Heart left ventricle (tissue), 16 donors: ENCODE measurements around the gene COL27A1. TPM values are rescaled to one million over a fixed set of nuclear protein-coding genes. Genes with fewer than 3 reads are reported as not detected.

Source experiments
- ATAC-seq, 4 donors: fragments of 200-7000 bp; cut with Tn5 transposase; one replicate each; pipeline ENCODE4 v1.9.1; 2020 to 2022; ENCODE audit warnings: moderate library complexity in 4 of 4, mild to moderate bottlenecking in 3 of 4, moderate number of reproducible peaks in 1 of 4
- DNase-seq, 5 donors: peaks; one replicate each; pipeline ENCODE4 v3.0.0-alpha.2; 2020
- H3K27ac ChIP-seq, 12 donors: fragments of 200-600 bp; sonication (generic) in 4 of 12; one replicate each; pipeline versions ENCODE4 v1.5.0 to v1.8.0; 2016 to 2022; ENCODE audit warnings: mild to moderate bottlenecking in 2 of 12
- H3K27me3 ChIP-seq, 9 donors: fragments of 200-600 bp; sonication (generic) in 2 of 9; one replicate each; pipeline versions ENCODE4 v1.5.1 to v1.8.0; 2016 to 2022; ENCODE audit warnings: mild to moderate bottlenecking in 3 of 9
- H3K36me3 ChIP-seq, 9 donors: fragments of 200-600 bp; sonication (generic) in 2 of 9; one replicate each; pipeline versions ENCODE4 v1.5.0 to v1.8.0; 2018 to 2022; ENCODE audit warnings: mild to moderate bottlenecking in 2 of 9
- H3K4me1 ChIP-seq, 12 donors: fragments of 200-600 bp; sonication (generic) in 4 of 12; one replicate each; pipeline versions ENCODE4 v1.5.0 to v1.8.0; 2016 to 2022; ENCODE audit warnings: mild to moderate bottlenecking in 3 of 12
- H3K4me3 ChIP-seq, 12 donors: fragments of 200-600 bp; sonication (generic) in 4 of 12; one replicate each; pipeline versions ENCODE4 v1.5.0 to v1.8.0; 2017 to 2022; ENCODE audit warnings: mild to moderate bottlenecking in 9 of 12, moderate library complexity in 4 of 12
- H3K9me3 ChIP-seq, 12 donors: fragments of 200-600 bp; sonication (generic) in 4 of 12; one replicate each; pipeline versions ENCODE4 v1.5.0 to v1.8.0; 2016 to 2022; ENCODE audit warnings: mild to moderate bottlenecking in 1 of 12
- POLR2A ChIP-seq, 2 donors: fragments of 450-650 bp; IDR thresholded peaks; one replicate each; pipeline ENCODE4 v1.6.1; 2017; ENCODE audit warnings: antibody characterized with exemption in 2 of 2, mild to moderate bottlenecking in 2 of 2, moderate library complexity in 2 of 2
- WGBS, 4 donors: extraction: QIAGEN DNeasy Blood & Tissue Kit in 2 of 4; methylation state at CpG; one replicate each; pipeline versions ENCODE4 v1.1.5 to v1.1.7; 2013 to 2018; 5-methylcytosine and 5-hydroxymethylcytosine counted together
- intact Hi-C, 10 donors: fragments of 100-400 bp; cut with DNase I; formaldehyde crosslinking; loops; one replicate each; pipeline versions ENCODE4 v1.11.1 to v1.14.2; 2022
- polyA plus RNA-seq, 2 donors: library from polyadenylated mRNA; stranded (reverse); fragments of 200-250 nt; gene quantifications; one replicate each; pipeline ENCODE4 v1.2.3, GENCODE V29; 2013
- total RNA-seq, 9 donors: library from RNA; depleted of rRNA in 2 of 9; stranded (reverse); fragments of >200 nt in 2 of 9; fragmentation: NEBNext Ultra II Directional in 3 of 9; extraction: Animal tissue kit (Norgen Biotek cat#: 25700) in 3 of 9; gene quantifications; one replicate each; pipeline versions ENCODE4 v1.1.0 to v1.2.4, GENCODE V29; 2016 to 2023
- TF ChIP-seq, protein P1 (sequence below), 12 donors: fragments of 200-600 bp; sonication (generic) in 4 of 12; IDR thresholded peaks; one replicate each; pipeline versions ENCODE4 v1.5.0 to v1.8.0; 2018 to 2022; ENCODE audit warnings: antibody characterized with exemption in 12 of 12, mild to moderate bottlenecking in 5 of 12
- donor health status: ischemic (EF 13 %, LVEDD 7.1; RV severe dilation, severe dysfunction).
- donor health status: healthy with polysubstance abuse.
- donor health status: DM: no; HTN: yes; CAD: no.
- donor health status: DM: no; HTN: no; CAD: no.
- donor health status: ischemic (EF 25% LVEDD 6.9; RV normal size, moderate dysfunction).
- donor health status: ischemic (EF 25% LVEDD 5.7; RV mildly dilated, moderate dysfunction).
- donor health status: healthy.
- donor health status: DM: yes; HTN: yes; CAD: no.
- donor health status: ischemic (EF 35%, LVEDD 5.7; RV mildly dilated, moderate dysfunction).
- donor health status: nonischemic (EF 11% LVEDD 7.7; RV severe dilation, severe dysfunction).
- donor health status: DM: yes; HTN: yes; CAD: no.
- donor health status: PGD.
- donor health status: ischemic (EF 29% LVEDD 5.4; RV normal size, mild dysfunction).
- donor health status: nonischemic (EF 23%, LVEDD 6.1; RV moderate dilation, normal function).

The COL27A1 gene
- total and polyA plus RNA-seq, 11 donors: 2.3 to 14.2 (median 5.2) TPM

DNA sequence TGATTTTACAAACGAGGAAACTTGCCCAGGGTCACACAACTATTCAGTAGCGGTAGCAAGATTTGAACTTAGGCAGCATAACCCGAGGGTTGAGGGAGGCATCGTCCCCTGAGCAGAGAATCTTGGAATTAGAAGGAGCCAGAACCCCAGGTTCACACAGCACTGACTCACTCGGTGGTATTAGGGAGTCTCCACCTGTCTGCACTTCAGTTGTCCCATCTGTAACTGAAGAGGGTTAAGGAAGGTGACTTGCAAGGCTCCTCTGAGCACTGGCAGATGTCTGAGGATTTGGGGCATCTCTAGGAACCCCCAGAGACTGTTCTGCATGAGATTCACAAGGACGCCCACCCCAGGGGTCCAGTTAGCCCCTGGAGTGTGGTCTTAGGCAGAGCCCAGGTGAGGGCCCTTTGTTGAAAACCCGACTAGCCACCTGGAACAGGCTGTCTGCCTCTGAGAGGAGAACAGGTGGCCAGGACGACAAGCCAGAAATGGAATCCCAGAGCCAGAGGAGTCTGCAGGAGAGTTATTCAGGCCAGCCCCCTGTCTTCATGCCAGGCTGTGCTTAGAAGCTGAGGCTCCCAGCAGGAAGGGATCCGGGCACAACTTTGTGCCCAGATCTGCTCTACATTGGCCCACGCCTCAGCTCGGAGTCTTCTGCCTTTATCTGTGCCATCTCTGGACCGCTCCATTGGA is 117.5 kb downstream of the COL27A1 start:
- no peaks in the 10 kb centered on the region for H3K4me1 ChIP-seq
- no peak overlapping the region for H3K27ac ChIP-seq
- no peak overlapping the region for H3K4me3 ChIP-seq
- TF ChIP-seq POLR2A (IDR thresholded peaks at IDR 0.05): no peak
- TF ChIP-seq, protein P1, sequence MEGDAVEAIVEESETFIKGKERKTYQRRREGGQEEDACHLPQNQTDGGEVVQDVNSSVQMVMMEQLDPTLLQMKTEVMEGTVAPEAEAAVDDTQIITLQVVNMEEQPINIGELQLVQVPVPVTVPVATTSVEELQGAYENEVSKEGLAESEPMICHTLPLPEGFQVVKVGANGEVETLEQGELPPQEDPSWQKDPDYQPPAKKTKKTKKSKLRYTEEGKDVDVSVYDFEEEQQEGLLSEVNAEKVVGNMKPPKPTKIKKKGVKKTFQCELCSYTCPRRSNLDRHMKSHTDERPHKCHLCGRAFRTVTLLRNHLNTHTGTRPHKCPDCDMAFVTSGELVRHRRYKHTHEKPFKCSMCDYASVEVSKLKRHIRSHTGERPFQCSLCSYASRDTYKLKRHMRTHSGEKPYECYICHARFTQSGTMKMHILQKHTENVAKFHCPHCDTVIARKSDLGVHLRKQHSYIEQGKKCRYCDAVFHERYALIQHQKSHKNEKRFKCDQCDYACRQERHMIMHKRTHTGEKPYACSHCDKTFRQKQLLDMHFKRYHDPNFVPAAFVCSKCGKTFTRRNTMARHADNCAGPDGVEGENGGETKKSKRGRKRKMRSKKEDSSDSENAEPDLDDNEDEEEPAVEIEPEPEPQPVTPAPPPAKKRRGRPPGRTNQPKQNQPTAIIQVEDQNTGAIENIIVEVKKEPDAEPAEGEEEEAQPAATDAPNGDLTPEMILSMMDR (IDR thresholded peaks at IDR 0.05): no peak
- H3K27me3 ChIP-seq: no peaks in the 10 kb centered on the region
- ATAC-seq: no peak
- 84 to 90% (median 87%) methylated on average over 12 of the region's 12 CpGs for WGBS, 4 donors
- DNase-seq: peak in 2 of 5 donors; percentile 1 to 13
- H3K9me3 ChIP-seq: no peaks in the 10 kb centered on the region
- no peaks in the 10 kb centered on the region for H3K36me3 ChIP-seq
- intact Hi-C loops: loop anchor here in 7 of 10 donors (5.0 to 10.0 kb wide), 6 partner anchors 116 to 191 kb away; partner anchors contain the start of gene COL27A1 (in 3 of the 7)

DNA sequence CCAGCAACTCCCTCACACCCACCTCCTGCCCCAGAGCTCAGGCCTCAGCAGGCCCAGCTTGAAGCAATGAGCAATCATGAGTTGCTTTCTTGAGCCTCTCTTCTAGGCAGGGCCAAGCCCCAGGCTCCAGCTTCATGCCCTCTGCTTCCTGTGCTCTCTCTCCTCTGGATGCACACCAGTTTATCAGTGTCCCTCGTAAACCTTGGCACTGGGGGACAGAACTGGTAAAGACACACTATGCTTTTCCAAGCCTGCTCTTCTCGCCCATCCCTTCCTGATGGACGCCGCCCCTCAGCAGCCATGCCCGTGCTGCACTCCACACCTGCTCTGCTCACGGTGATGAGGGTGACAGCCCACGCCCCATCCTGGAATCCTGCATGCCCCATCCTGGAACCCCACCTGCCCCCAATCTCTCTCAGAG is 118.1 kb downstream of the COL27A1 start:
- TF ChIP-seq, protein P1 (IDR thresholded peaks at IDR 0.05): no peak
- TF ChIP-seq POLR2A (IDR thresholded peaks at IDR 0.05): no peak
- no peaks in the 10 kb centered on the region for H3K27me3 ChIP-seq
- H3K36me3 ChIP-seq: no peaks in the 10 kb centered on the region
- intact Hi-C loops: loop anchor here in 7 of 10 donors (5.0 to 10.0 kb wide), 6 partner anchors 116 to 191 kb away; partner anchors contain the start of gene COL27A1 (in 3 of the 7)
- H3K4me1 ChIP-seq: no peaks in the 10 kb centered on the region
- DNase-seq (peak in 3 of 5 donors; percentile 1 to 19 (median 13)), ATAC-seq (no peak)
- H3K27ac ChIP-seq: no peak overlapping the region
- H3K4me3 ChIP-seq: no peak overlapping the region
- no peaks in the 10 kb centered on the region for H3K9me3 ChIP-seq
- 75 to 88% (median 87%) methylated on average over 6 to 7 of the region's 7 CpGs for WGBS, 4 donors

DNA sequence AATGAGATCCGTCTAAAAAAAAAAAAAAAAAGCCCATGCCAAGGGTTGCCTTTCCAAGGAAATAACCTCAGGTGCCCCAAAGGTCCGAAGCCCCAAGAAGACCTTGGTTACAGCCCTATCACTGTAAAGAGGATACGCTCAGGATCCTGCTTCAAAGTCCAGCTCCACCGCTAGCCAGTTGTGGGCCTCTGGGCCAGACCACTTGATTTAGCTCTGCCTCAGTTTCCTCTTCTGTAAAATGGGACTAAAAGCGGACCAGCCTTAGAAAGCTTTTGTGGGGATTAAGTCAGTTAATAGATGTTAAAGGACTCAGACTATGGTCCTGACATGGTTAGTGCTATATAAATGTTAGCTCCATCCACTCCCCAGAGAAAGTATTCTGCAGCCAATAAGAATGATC is 118.9 kb downstream of the COL27A1 start:
- TF ChIP-seq POLR2A (IDR thresholded peaks at IDR 0.05): no peak
- TF ChIP-seq, protein P1 (IDR thresholded peaks at IDR 0.05): no peak
- H3K9me3 ChIP-seq: no peaks in the 10 kb centered on the region
- no peak overlapping the region for H3K4me3 ChIP-seq
- H3K4me1 ChIP-seq: no peaks in the 10 kb centered on the region
- DNase-seq (peak in 2 of 5 donors; percentile 1 to 5), ATAC-seq (no peak)
- no peak overlapping the region for H3K27ac ChIP-seq
- no peaks in the 10 kb centered on the region for H3K36me3 ChIP-seq
- intact Hi-C loops: loop anchor here in 7 of 10 donors (5.0 to 10.0 kb wide), 6 partner anchors 117 to 192 kb away; partner anchors contain the start of gene COL27A1 (in 3 of the 7)
- 87 to 95% (median 93%) methylated on average over 5 of the region's 5 CpGs for WGBS, 4 donors
- no peaks in the 10 kb centered on the region for H3K27me3 ChIP-seq

DNA sequence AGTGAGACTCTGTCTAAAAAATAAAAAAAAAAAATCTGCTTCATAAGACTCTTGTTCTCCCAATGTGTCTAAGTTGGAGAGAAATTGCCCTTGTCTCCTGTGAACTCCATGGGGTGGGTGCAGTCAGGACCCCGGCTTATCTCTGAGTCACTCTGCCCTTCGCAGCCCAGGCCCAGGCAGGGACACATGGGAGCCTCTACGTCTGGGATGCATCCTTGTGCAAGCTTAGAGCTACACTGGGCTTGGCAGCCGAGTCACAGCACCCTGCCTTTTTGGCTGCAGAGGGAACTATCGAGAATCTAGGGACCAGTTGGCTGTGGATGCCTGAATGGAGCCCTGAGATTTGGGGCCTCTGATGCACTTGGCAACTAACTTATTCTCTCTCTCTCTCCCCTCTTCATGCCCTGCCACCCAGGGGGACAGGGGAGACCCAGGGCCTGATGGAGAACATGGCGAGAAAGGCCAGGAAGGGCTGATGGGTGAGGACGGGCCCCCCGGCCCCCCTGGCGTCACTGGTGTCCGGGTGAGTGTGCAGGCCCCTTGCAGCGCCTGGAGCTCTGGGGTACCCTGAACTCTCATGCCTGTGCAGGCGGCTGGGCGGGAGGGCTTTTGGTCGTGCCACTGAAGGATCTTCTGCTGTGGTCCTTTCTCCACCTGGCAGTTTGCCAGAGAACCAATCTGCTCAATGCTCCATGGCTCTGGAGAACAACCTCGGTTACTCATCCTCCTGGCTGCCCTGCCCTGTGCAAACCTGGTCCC is 120.1 kb downstream of the COL27A1 start:
- H3K27me3 ChIP-seq: no peaks in the 10 kb centered on the region
- no peak overlapping the region for H3K27ac ChIP-seq
- TF ChIP-seq, protein P1 (IDR thresholded peaks at IDR 0.05): no peak
- TF ChIP-seq POLR2A (IDR thresholded peaks at IDR 0.05): no peak
- H3K4me1 ChIP-seq: no peaks in the 10 kb centered on the region
- no peak for ATAC-seq
- no peak overlapping the region for H3K4me3 ChIP-seq
- 80 to 91% (median 90%) methylated on average over 12 to 15 of the region's 15 CpGs for WGBS, 4 donors
- no peaks in the 10 kb centered on the region for H3K36me3 ChIP-seq
- no peaks in the 10 kb centered on the region for H3K9me3 ChIP-seq
- intact Hi-C loops: loop anchor here in 1 of 10 donors (10.0 kb wide), 1 partner anchor 121 kb away; the partner anchor contains the start of gene COL27A1
- peak in 3 of 5 donors; percentile 4 to 19 (median 15) for DNase-seq
